ENCODE data around the gene PCDHB4. TPM values are rescaled to one million over a fixed set of nuclear protein-coding genes. Genes with fewer than 3 reads are reported as not detected.
A peak's percentile ranks its signal among the peaks of the same experiment; 100 is the strongest.
"Not testable (repeated sequence)": the region's sequence is repeated elsewhere in the genome, so short reads cannot be mapped to it uniquely, and the experiment has no call there.

The PCDHB4 gene
- total RNA-seq (not detected), polyA plus RNA-seq (not detected)

DNA sequence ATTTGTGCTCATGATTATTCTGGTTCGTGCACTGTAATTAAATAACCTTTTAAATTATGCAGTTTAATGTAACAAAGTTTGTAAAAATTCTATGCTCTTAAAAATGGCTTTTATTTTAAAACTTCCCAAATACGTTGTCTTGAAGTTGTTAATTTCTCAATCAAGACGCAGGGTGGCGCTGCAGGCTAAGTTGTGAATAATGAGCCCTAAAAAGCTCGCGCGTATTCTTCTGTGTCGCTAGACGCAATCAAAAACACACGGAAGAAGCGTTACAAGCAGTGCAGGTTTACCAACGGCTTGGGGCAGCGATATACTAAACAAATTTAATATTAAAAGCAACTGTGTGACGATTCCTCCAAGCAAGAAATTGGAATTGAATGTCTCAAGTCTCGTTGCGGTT lies at the start of gene PCDHB4:
TSS of gene PCDHB4 (plus strand) at position 256 of the 400 bp plus-strand sequence. CDS start 181 bp downstream, outside the sequence.
- Mint-ChIP-seq H3K27ac (no peak within 1 kb of the TSS), H3K36me3 (peaks cover 0 to 6% (median 0%) of the 10 kb centered on the region in 3 donors), H3K4me3 (peak within 1 kb of the TSS in 1 of 7 donors; percentile 27), H3K9me3 (peaks cover 8 to 20% (median 14%) of the 10 kb centered on the region in 5 donors), H3K4me1 (no peaks in the 10 kb centered on the region), H3K27me3 (peaks cover 9 to 23% of the 10 kb centered on the region in 2 donors)
- ChIA-PET POLR2A (no interaction called here), CTCF (no interaction called here)
- H3K4me3 ChIP-seq (ENCODE audit: low read length) = no peak within 1 kb of the TSS
- no peaks in the 10 kb centered on the region for H3K9me3 ChIP-seq (ENCODE audit: low read length)
- no peak within 1 kb of the TSS for H3K27ac ChIP-seq (ENCODE audit: low read depth, low read length)
- no peaks in the 10 kb centered on the region for H3K36me3 ChIP-seq (ENCODE audit: insufficient read depth, low read length)
- H3K4me1 ChIP-seq (ENCODE audit: insufficient read depth, low read length) = no peaks in the 10 kb centered on the region
- no peaks in the 10 kb centered on the region for H3K27me3 ChIP-seq (ENCODE audit: insufficient read depth, low read length, poor library complexity, severe bottlenecking)
- DNase-seq = no peak

DNA sequence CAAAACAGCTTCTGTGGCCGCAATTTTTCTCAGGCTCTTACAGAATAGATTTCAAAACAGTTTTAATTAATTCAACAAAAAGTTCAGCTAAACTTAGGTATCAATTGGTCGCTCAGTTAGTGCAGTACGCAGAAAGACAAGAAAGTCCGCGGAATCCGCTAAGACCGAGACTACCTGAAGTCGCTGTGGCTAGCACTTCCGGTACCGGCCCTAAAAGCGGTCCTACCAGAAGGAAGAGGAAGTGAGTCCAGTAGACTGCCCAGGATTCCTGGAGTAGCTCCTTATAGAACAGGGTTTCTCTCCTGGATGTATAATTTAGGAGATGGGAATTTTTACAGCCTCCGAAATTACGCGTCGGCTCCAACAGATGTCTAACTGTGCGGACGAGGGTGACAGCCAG lies 43.8 kb upstream of the PCDHB4 start:
- ChIA-PET POLR2A (no interaction called here), CTCF (no interaction called here)
- Mint-ChIP-seq H3K4me3 (peak overlapping the region in 1 of 7 donors; percentile 15), H3K36me3 (peaks cover 0 to 1% (median 0%) of the 10 kb centered on the region in 3 donors), H3K27me3 (peaks cover 0 to 3% of the 10 kb centered on the region in 2 donors), H3K9me3 (peaks cover 0 to 13% (median 8%) of the 10 kb centered on the region in 5 donors), H3K4me1 (no peaks in the 10 kb centered on the region), H3K27ac (no peak overlapping the region)
- no peaks in the 10 kb centered on the region for H3K36me3 ChIP-seq (ENCODE audit: insufficient read depth, low read length)
- no peak overlapping the region for H3K27ac ChIP-seq (ENCODE audit: low read depth, low read length)
- H3K9me3 ChIP-seq (ENCODE audit: low read length) = no peaks in the 10 kb centered on the region
- no peaks in the 10 kb centered on the region for H3K4me1 ChIP-seq (ENCODE audit: insufficient read depth, low read length)
- no peak overlapping the region for H3K4me3 ChIP-seq (ENCODE audit: low read length)
- no peaks in the 10 kb centered on the region for H3K27me3 ChIP-seq (ENCODE audit: insufficient read depth, low read length, poor library complexity, severe bottlenecking)
- no peak for DNase-seq

DNA sequence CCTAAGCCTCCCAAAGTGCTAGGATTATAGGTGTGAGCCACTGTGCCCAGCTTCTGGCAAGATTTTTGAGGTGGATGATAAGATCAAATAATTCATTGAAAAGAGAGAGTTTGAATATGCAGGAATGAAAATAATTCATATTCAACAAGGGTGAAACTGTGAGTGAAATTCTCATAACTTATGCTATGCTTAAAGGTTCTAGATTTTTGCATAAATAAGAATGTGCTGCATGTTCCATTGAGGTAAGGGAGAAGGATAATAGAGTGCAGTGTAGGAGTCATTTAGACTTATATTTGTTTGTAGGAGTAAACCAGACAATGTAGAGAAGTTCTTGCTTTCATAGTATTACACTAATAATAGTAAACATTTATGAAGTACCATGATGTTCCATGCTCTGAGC lies 39.4 kb upstream of the PCDHB4 start:
- H3K4me3 ChIP-seq (ENCODE audit: low read length) = no peak overlapping the region
- H3K36me3 ChIP-seq (ENCODE audit: insufficient read depth, low read length) = no peaks in the 10 kb centered on the region
- no peaks in the 10 kb centered on the region for H3K27me3 ChIP-seq (ENCODE audit: insufficient read depth, low read length, poor library complexity, severe bottlenecking)
- Mint-ChIP-seq H3K27me3 (peaks cover 9 to 19% of the 10 kb centered on the region in 2 donors), H3K4me1 (peaks cover 4 to 10% (median 9%) of the 10 kb centered on the region in 3 donors), H3K4me3 (no peak overlapping the region), H3K27ac (no peak overlapping the region), H3K9me3 (peaks cover 4 to 25% (median 8%) of the 10 kb centered on the region in 5 donors), H3K36me3 (peaks cover 0 to 1% (median 0%) of the 10 kb centered on the region in 3 donors)
- ChIA-PET POLR2A (no interaction called here), CTCF (no interaction called here)
- H3K27ac ChIP-seq (ENCODE audit: low read depth, low read length) = no peak overlapping the region
- H3K9me3 ChIP-seq (ENCODE audit: low read length) = no peaks in the 10 kb centered on the region
- no peak for DNase-seq
- H3K4me1 ChIP-seq (ENCODE audit: insufficient read depth, low read length) = no peaks in the 10 kb centered on the region

GRCh38 chr5:141084487-141084989 lies 37.1 kb upstream of the PCDHB4 start:
- no peaks in the 10 kb centered on the region for H3K27me3 ChIP-seq (ENCODE audit: insufficient read depth, low read length, poor library complexity, severe bottlenecking)
- Mint-ChIP-seq H3K27me3 (peaks cover 11 to 33% of the 10 kb centered on the region in 2 donors), H3K27ac (peak overlapping the region in 4 of 8 donors; percentile 25 to 72 (median 54)), H3K4me3 (peak overlapping the region; percentile 71 to 88 (median 83)), H3K4me1 (peaks cover 4 to 10% (median 9%) of the 10 kb centered on the region in 3 donors), H3K36me3 (peaks cover 0 to 1% (median 0%) of the 10 kb centered on the region in 3 donors), H3K9me3 (peaks cover 0 to 22% (median 8%) of the 10 kb centered on the region in 5 donors)
- peak overlapping the region; percentile 6 for H3K4me3 ChIP-seq (ENCODE audit: low read length)
- H3K27ac ChIP-seq (ENCODE audit: low read depth, low read length) = no peak overlapping the region
- ChIA-PET CTCF (no interaction called here), POLR2A (no interaction called here)
- no peaks in the 10 kb centered on the region for H3K9me3 ChIP-seq (ENCODE audit: low read length)
- H3K36me3 ChIP-seq (ENCODE audit: insufficient read depth, low read length) = no peaks in the 10 kb centered on the region
- no peaks in the 10 kb centered on the region for H3K4me1 ChIP-seq (ENCODE audit: insufficient read depth, low read length)
- DNase-seq = peak in 1 of 5 donors; percentile 25

GRCh38 chr5:141094481-141095262 lies 26.9 kb upstream of the PCDHB4 start, which contains the start of gene PCDHB2:
Gene PCDHB2, plus strand, starts transcription at chr5:141094615. Its CDS starts 176 bp downstream, at chr5:141094791.
- Mint-ChIP-seq H3K36me3 (peaks cover 0 to 7% (median 0%) of the 10 kb centered on the region in 3 donors), H3K9me3 (peaks cover 7 to 34% (median 30%) of the 10 kb centered on the region in 5 donors), H3K27me3 (peaks cover 28 to 40% of the 10 kb centered on the region in 2 donors), H3K27ac (no peak within 1 kb of the TSS), H3K4me3 (peak within 1 kb of the TSS in 1 of 7 donors; percentile 54), H3K4me1 (no peaks in the 10 kb centered on the region)
- H3K36me3 ChIP-seq (ENCODE audit: insufficient read depth, low read length) = no peaks in the 10 kb centered on the region
- no peak within 1 kb of the TSS for H3K4me3 ChIP-seq (ENCODE audit: low read length)
- no peak for DNase-seq
- POLR2A ChIA-PET = no interaction called here
- peaks cover 4% of the 10 kb centered on the region for H3K27me3 ChIP-seq (ENCODE audit: insufficient read depth, low read length, poor library complexity, severe bottlenecking)
- no peaks in the 10 kb centered on the region for H3K4me1 ChIP-seq (ENCODE audit: insufficient read depth, low read length)
- no peaks in the 10 kb centered on the region for H3K9me3 ChIP-seq (ENCODE audit: low read length)
- H3K27ac ChIP-seq (ENCODE audit: low read depth, low read length) = no peak within 1 kb of the TSS
- CTCF ChIA-PET = no interaction called here

- CTCF ChIA-PET = no interaction called here
- H3K9me3 ChIP-seq (ENCODE audit: low read length) = no peaks in the 10 kb centered on the region
- no peak overlapping the region for H3K4me3 Mint-ChIP-seq
- no peak for DNase-seq
- no peak overlapping the region for H3K27ac ChIP-seq (ENCODE audit: low read depth, low read length)
- H3K4me3 ChIP-seq (ENCODE audit: low read length) = no peak overlapping the region
- no peaks in the 10 kb centered on the region for H3K4me1 Mint-ChIP-seq
- H3K9me3 Mint-ChIP-seq = peaks cover 7 to 36% (median 35%) of the 10 kb centered on the region in 5 donors
- POLR2A ChIA-PET = no interaction called here
- H3K4me1 ChIP-seq (ENCODE audit: insufficient read depth, low read length) = no peaks in the 10 kb centered on the region
- no peaks in the 10 kb centered on the region for H3K36me3 ChIP-seq (ENCODE audit: insufficient read depth, low read length)
- H3K27me3 ChIP-seq (ENCODE audit: insufficient read depth, low read length, poor library complexity, severe bottlenecking) = peaks cover 4% of the 10 kb centered on the region
- peaks cover 28 to 46% of the 10 kb centered on the region in 2 donors for H3K27me3 Mint-ChIP-seq
- no peak overlapping the region for H3K27ac Mint-ChIP-seq
- peaks cover 0 to 7% (median 0%) of the 10 kb centered on the region in 3 donors for H3K36me3 Mint-ChIP-seq
Observed at GRCh38 chr5:141095263-141095641, 26.4 kb upstream of the PCDHB4 start.

- H3K9me3 ChIP-seq (ENCODE audit: low read length); DNase-seq; H3K4me3 Mint-ChIP-seq; H3K4me3 ChIP-seq (ENCODE audit: low read length); H3K27ac ChIP-seq (ENCODE audit: low read depth, low read length); POLR2A ChIA-PET; H3K27me3 ChIP-seq (ENCODE audit: insufficient read depth, low read length, poor library complexity, severe bottlenecking); H3K36me3 Mint-ChIP-seq; H3K4me1 Mint-ChIP-seq; H3K4me1 ChIP-seq (ENCODE audit: insufficient read depth, low read length); H3K27ac Mint-ChIP-seq; CTCF ChIA-PET; H3K36me3 ChIP-seq (ENCODE audit: insufficient read depth, low read length): not testable (repeated sequence)
- Mint-ChIP-seq H3K9me3 (peaks cover 7 to 45% (median 38%) of the 10 kb centered on the region in 5 donors), H3K27me3 (peaks cover 30 to 43% of the 10 kb centered on the region in 2 donors)
Observed at GRCh38 chr5:141096181-141096580, 25.4 kb upstream of the PCDHB4 start.

GRCh38 chr5:141096586-141096985 lies 25.0 kb upstream of the PCDHB4 start:
- Mint-ChIP-seq H3K27me3 (peaks cover 34 to 45% of the 10 kb centered on the region in 2 donors), H3K9me3 (peaks cover 7 to 47% (median 38%) of the 10 kb centered on the region in 5 donors)
- POLR2A ChIA-PET; H3K36me3 Mint-ChIP-seq; H3K4me3 Mint-ChIP-seq; H3K27ac ChIP-seq (ENCODE audit: low read depth, low read length); H3K9me3 ChIP-seq (ENCODE audit: low read length); H3K27me3 ChIP-seq (ENCODE audit: insufficient read depth, low read length, poor library complexity, severe bottlenecking); H3K4me3 ChIP-seq (ENCODE audit: low read length); DNase-seq; H3K27ac Mint-ChIP-seq; CTCF ChIA-PET; H3K36me3 ChIP-seq (ENCODE audit: insufficient read depth, low read length); H3K4me1 Mint-ChIP-seq; H3K4me1 ChIP-seq (ENCODE audit: insufficient read depth, low read length): not testable (repeated sequence)

All from CD8-positive, alpha-beta memory T cell (primary cell).